ENCODE data around the gene PLCD3. TPM values are rescaled to one million over a fixed set of nuclear protein-coding genes. Genes with fewer than 3 reads are reported as not detected.

The PLCD3 gene
- total RNA-seq, 1 experiment from 2014 or later, result 88.5 TPM

Small RNAs within 50 kb of the gene (microRNA-seq; reads per million reads assigned to microRNA genes)
- gene MIR6784, result not detected

Other genes starting within 250 kb of the PLCD3 start
- gene EFTUD2, start 233.1 kb downstream of the PLCD3 start, total RNA-seq (2022), result 175 and 186 TPM in 2 replicates
- not detected in 2 replicates for gene GFAP, start 217.0 kb downstream of the PLCD3 start, total RNA-seq (2022)
- gene KIF18B, start 184.7 kb downstream of the PLCD3 start, total RNA-seq (2022), result 63.6 and 68.4 TPM in 2 replicates
- 2.5 and 5.2 TPM in 2 replicates for gene C1QL1, start 164.2 kb downstream of the PLCD3 start, total RNA-seq (2022)
- 12.0 and 15.1 TPM in 2 replicates for gene DCAKD, start 80.9 kb downstream of the PLCD3 start, total RNA-seq (2022)
- 173 and 179 TPM in 2 replicates for gene NMT1, start 71.2 kb downstream of the PLCD3 start, total RNA-seq (2022)
- gene ACBD4, start 3.2 kb upstream of the PLCD3 start, total RNA-seq (2022), result 21.2 and 21.6 TPM in 2 replicates
- 71.0 and 78.0 TPM in 2 replicates for gene HEXIM1, start 16.0 kb upstream of the PLCD3 start, total RNA-seq (2022)
- gene HEXIM2, start 29.4 kb upstream of the PLCD3 start, total RNA-seq (2022), result 12.7 and 13.6 TPM in 2 replicates
- 2.8 and 3.0 TPM in 2 replicates for gene FMNL1, start 89.4 kb upstream of the PLCD3 start, total RNA-seq (2022)
- not detected in 2 replicates for gene SPATA32, start 129.6 kb upstream of the PLCD3 start, total RNA-seq (2022)
- 10.0 and 11.7 TPM in 2 replicates for gene MAP3K14, start 184.5 kb upstream of the PLCD3 start, total RNA-seq (2022)